ENCODE data around the gene ARHGAP32.

GRCh38 chr11:128916037-128916572 lies 276.0 kb downstream of the ARHGAP32 start:
- TF ChIP-seq POLR2A (IDR thresholded peaks at IDR 0.05) (no peak), CTCF (IDR thresholded peaks at IDR 0.05) (no peak)
